ES-I3 (cell line): ENCODE measurements around the gene LDLRAD2.
"Not testable (repeated sequence)": the region's sequence is repeated elsewhere in the genome, so short reads cannot be mapped to it uniquely, and the experiment has no call there.

Source experiments
- H3K36me3 ChIP-seq: 2 replicates; pipeline ENCODE4 v1.6.1; 2013; ENCODE audit warnings: mild to moderate bottlenecking, low read length, control low read depth, moderate library complexity; ENCODE audit not compliant: insufficient read depth
- H3K4me1 ChIP-seq: 2 replicates; pipeline ENCODE4 v1.6.1; 2013; ENCODE audit warnings: mild to moderate bottlenecking, control low read depth, low read length; ENCODE audit not compliant: insufficient read depth
- H3K9ac ChIP-seq: 2 replicates; pipeline ENCODE4 v1.6.1; 2013; ENCODE audit warnings: low read depth, mild to moderate bottlenecking, low read length, moderate library complexity
- H3K9me3 ChIP-seq: 2 replicates; pipeline ENCODE4 v1.6.1; 2013; ENCODE audit warnings: mild to moderate bottlenecking, low read length, moderate library complexity; ENCODE audit not compliant: control insufficient read depth, insufficient read depth

Gene LDLRAD2, protein sequence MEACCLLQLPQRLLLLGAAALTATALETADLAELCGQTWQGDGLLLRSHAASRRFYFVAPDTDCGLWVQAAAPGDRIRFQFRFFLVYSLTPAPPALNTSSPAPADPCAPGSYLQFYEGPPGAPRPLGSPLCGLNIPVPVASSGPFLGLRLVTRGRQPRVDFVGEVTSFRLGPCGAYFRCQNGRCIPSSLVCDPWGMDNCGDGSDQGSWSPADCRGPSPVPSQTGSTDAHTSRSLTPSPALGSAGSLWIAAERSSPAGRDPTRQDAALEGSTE

DNA sequence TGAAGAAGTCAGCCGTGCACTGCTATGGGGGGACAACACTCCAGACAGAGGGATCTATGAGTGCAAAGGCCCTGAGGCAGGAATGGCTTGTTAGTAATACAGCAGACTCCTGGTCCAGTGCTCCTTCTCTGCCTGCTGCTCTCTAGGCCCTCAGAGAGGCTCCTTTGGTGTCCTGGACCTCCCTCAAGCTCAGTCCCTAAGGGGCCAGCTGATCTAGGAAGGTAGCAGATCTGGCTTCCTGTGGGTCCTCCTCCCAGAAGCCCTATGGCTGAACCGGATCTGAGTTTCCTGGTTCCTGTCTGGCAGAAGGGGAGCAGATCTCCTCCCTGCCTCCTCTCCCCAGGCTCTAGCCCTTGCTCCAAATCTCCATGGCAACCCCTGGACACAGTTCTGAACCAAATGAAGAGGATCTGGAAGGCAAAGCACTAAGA is at the start of gene LDLRAD2:
LDLRAD2 (plus strand) TSS at position 391 of the 431 bp plus-strand sequence. CDS start 187 bp downstream, outside the sequence.
- Histone ChIP-seq H3K9me3 (no peaks in the 10 kb centered on the region), H3K9ac (no peak within 1 kb of the TSS), H3K36me3 (no peaks in the 10 kb centered on the region), H3K4me1 (peaks cover 4% of the 10 kb centered on the region; the same call in 1 of the 2 replicates)

DNA sequence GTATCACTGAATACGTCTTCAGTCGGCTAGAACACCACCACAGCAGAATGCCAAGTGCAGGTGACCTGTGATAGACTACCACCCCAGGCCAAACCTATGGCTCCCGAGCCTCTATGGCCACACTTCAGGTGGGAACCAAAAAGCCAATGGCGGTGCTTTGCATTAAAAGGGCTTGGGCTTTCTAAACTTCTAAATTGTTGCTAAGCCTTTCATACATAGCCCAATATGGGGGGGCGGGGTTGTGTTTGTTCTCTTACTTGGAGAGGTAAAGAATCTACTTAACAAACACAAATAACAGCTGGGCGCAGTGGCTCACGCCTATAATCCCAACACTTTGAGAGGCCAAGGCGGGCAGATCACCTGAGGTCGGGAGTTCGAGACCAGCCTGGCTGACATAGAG is 48.8 kb upstream of the LDLRAD2 start:
- Histone ChIP-seq H3K36me3 (no peaks in the 10 kb centered on the region), H3K9me3 (no peaks in the 10 kb centered on the region), H3K4me1 (peaks cover 9% of the 10 kb centered on the region), H3K9ac (no peak overlapping the region)

DNA sequence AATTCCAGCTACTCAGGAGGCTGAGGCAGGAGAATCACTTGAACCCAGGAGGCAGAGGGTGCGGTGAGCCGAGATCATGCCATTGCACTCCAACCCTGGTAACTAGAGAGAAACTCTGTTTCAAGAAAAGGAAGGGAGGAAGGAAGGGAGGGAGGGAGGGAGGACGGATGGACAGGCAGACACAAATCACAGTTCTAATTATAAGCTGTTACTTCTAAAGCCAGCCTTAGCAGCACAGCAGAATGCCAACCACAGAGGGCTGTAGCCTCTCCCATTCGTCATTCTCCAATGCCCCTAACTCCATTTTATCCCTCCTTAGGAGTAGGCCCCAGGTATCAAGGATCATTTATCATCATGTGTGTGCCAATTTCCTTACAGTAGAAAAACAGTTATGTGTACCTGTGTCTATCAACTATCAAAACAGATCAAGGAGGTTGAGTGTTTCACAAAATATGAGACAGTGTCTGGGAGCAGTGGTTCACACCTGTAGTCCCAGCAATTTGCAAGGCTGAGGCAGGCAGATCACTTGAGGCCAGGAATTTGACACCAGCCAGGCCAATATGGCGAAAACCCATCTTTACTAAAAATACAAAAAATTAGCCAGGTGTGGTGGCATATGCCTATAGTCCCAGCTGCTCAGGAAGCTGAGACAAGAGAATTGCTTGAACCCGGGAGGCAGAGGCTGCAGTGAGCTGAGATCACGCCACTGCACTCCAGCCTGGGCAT is 48.2 kb upstream of the LDLRAD2 start:
- Histone ChIP-seq H3K36me3 (no peaks in the 10 kb centered on the region), H3K9ac (no peak overlapping the region), H3K4me1 (peaks cover 9% of the 10 kb centered on the region), H3K9me3 (no peaks in the 10 kb centered on the region)

DNA sequence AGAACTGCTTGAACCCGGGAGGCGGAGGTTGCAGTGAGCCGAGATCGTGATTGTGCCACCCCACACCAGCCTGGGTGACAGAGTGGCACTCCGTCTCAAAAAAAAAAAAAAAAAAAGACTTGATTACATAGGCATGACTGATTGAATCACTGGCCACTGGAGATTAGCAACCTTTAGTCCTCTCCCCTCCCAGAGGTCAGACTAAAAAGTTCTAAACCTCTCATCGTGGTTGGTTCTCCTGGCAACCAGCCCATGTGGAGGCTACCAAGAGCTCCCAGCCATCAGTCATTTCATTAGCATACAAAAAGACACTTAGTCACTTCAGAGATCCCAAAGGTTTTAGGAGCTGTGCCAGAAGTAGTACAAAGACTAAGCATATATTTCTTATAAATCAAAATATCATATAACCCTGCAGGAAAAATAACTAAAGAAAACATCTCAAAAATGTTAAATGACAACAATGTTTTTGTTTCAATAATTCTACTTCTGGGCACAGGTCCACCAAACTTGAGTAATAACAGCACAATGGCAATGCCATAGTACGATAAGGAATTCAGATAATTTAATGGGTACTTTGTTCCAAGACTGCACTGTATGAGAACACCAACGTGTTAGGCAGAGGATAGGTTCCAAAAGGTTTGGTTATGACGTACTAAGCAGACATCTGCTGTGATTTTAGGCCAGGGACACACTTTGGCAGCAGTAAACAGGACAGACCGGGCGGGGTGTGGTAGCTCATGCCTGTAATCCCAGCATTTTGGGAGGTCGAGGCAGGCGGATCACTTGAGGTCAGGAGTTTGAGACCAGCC is 47.2 kb upstream of the LDLRAD2 start:
- Histone ChIP-seq H3K9me3 (no peaks in the 10 kb centered on the region), H3K36me3 (no peaks in the 10 kb centered on the region), H3K4me1 (peaks cover 9% of the 10 kb centered on the region), H3K9ac (no peak overlapping the region; the same call in 1 of the 2 replicates)

DNA sequence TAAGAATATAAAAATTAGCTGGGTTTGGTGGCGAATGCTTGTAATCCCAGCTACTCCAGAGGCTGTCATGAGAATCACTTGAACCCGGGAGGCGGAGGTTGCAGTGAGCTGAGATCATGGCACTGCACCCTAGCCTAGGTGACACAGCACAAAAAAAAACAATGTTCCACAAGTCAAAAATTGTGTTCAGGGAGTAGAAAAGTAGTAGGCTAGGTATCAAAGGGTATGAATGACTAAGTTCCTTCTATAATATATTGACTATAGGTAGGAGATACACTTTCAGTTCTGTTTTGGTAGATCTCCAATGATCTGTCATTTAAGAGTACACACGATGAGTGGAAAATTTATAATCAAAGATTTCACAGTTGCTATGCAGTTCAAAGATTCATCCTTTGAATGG is 45.9 kb upstream of the LDLRAD2 start:
- H3K4me1 ChIP-seq: peaks cover 9% of the 10 kb centered on the region
- no peak overlapping the region for H3K9ac ChIP-seq
- no peaks in the 10 kb centered on the region for H3K36me3 ChIP-seq
- no peaks in the 10 kb centered on the region for H3K9me3 ChIP-seq

DNA sequence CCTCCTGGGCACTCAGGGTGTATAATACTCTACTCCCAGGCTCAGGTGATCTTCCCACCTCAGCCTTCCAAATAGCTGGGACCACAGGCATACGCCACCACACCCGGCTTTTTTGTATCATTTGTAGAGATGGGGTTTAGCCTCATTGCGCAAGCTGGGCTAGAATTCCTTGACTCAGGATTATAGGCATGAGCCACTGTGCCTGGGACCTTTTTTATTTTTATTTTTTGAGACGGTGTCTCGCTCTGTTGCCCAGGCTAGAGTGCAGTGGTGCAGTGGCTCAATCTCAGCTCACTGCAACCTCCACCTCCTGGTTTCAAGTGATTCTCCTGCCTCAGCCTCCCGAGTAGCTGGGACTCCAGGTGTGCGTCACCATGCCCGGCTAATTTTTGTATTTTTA is 45.0 kb upstream of the LDLRAD2 start:
- H3K9me3 ChIP-seq, H3K4me1 ChIP-seq, H3K9ac ChIP-seq, H3K36me3 ChIP-seq: not testable (repeated sequence)

DNA sequence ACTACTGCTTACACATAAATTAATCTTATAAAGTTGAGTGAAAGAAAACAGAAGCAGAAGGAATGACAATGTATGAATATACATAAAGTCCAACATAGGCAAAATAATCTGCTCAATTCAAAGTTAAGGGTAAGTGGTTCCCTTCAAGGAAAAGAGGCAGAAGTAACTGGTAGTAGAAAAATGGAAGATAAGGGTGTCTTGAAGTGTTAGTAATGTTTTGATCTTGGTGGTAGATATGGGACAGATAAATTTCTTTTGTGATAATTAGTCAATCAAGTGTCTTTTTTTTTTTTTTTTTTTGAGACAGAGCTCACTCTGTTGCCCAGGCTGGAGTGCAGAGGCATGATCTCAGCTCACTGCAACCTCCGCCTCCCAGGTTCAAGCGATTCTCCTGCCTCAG is 41.9 kb upstream of the LDLRAD2 start:
- H3K36me3 ChIP-seq: no peaks in the 10 kb centered on the region
- H3K9me3 ChIP-seq: no peaks in the 10 kb centered on the region
- H3K4me1 ChIP-seq: peaks cover 1% of the 10 kb centered on the region; the same call in 1 of the 2 replicates
- H3K9ac ChIP-seq: no peak overlapping the region

DNA sequence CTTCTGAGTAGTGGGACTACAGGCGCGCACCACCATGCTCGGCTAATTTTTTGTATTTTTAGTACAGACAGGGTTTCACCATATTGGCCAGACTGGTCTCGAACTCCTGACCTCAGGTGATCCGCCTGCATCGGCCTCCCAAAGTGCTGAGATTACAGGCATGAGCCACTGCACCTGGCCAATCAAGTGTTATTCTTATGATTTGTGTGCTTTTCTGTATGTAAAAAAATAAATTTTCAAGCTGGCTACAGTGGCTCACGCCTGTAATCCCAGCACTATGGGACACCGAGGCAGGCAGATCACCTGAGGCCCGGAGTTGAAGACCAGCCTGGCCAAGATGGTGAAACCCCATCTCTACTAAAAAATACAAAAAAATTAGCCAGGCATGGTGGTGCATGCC is 41.5 kb upstream of the LDLRAD2 start:
- H3K36me3 ChIP-seq, H3K4me1 ChIP-seq, H3K9ac ChIP-seq, H3K9me3 ChIP-seq: not testable (repeated sequence)

DNA sequence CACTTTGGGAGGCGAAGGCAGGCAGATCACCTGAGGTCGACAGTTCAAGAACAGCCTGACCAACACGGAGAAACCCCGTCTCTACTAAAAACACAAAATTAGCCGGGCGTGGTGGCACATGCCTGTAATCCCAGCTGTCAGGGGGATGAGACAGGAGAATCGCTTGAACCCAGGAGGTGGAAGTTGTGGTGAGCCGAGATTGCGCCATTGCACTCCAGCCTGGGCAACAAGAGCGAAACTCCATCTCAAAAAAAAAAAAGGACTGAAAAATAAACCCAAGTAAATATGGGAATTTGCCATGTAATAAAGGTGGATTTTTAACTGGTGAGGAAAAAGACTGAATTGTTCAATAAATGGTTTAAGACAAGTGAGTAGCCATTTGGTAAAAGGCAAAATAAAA is 40.4 kb upstream of the LDLRAD2 start:
- H3K36me3 ChIP-seq, H3K9me3 ChIP-seq, H3K4me1 ChIP-seq, H3K9ac ChIP-seq: not testable (repeated sequence)

DNA sequence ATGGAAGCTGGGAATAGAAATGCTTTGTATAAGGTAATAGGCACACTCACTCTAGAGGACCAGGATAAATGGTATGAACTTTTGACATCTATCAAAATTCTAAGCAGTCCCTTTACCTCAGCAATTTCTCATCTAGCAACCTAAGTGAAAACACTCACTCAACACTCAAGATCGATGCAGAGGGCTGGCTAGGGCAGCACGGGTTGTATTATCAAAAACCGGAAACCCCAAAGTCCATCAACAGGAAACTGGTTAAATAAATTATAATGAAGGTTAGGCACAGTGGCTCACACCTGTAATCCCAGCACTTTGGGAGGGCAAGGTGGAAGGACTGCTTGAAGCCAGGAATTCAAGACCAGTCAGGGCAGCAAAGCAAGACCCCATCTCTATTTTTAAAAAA is 38.5 kb upstream of the LDLRAD2 start:
- no peak overlapping the region for H3K9ac ChIP-seq

DNA sequence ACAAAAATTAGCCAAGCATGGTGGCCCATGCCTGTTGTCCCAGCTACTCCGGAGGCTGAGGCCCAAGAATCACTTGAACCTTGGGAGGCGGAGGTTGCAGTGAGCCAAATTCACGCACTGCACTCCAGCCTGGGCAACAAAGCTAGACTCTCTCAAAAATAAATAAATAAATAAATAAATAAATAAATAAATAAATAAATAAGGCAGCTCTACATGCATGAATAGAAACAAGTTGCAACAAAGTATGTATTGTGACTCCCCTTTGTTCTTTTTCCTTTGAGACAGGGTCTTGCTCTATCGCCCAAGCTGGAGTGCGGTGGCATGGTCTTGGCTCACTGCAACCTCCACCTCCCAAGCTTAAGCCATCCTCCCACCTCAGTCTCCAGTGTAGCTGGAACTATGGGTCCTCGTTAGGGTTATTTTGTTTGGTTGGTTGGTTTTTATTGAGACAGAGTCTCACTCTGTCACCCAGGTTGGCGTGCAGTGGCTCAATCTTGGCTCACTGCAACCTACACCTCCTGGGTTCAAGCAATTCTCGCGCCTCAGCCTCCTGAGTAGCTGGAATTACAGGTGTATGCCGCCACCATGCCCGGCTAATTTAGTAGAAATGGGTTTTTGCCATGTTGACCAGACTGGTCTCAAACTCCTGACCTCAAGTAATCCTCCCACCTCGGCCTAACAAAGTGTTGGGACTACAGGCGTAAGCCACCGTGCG is 37.1 kb upstream of the LDLRAD2 start:
- Histone ChIP-seq H3K36me3 (no peaks in the 10 kb centered on the region), H3K9me3 (no peaks in the 10 kb centered on the region), H3K4me1 (no peaks in the 10 kb centered on the region; the same call in 1 of the 2 replicates), H3K9ac (no peak overlapping the region)

More for the DNA sequence above, 38.5 kb upstream of the LDLRAD2 start:
- Histone ChIP-seq H3K4me1 (no peaks in the 10 kb centered on the region; the same call in 1 of the 2 replicates), H3K36me3 (no peaks in the 10 kb centered on the region), H3K9me3 (no peaks in the 10 kb centered on the region)

DNA sequence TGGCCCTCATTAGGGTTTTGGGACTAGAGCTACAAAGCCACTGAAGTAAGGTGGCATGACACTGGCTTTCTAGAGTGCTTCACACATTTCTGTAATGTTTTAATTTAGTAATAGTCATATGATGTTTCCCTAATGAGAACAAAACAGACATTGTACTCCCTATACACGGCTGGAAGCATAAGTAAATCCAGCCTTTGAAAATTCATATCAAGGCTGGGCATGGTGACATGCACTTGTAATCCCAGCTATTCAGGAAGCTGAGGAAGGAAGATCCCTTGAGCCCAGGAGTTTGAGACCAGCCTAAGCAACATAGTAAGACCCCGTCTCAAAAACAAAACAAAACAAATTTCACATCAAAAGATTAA is 36.5 kb upstream of the LDLRAD2 start:
- no peak overlapping the region for H3K9ac ChIP-seq

DNA sequence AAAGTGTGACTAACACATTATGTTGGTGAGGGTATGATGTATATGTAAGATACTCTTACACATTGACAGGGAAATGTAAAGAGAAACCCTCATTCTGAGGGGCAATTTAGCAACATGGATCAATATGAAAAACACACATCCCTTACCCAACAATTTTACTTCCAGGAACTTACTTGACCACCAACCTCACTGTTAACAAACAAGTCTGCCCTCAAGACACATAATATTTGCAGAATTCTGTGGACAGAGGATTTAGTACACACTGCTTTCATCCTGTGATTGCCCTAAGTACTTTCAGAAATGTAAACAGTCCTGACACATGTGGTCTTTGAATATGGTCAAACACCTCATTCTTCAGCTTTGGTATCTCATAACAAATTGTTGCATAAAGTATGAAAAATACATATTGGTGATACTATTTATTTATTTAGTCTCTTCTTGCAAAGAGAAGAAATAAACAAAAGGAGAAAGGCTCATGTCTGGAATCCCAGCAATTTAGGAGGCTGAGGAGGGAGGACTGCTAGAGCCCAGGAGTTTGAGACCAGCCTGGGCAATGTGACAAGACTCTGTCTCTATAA is 36.0 kb upstream of the LDLRAD2 start:
- no peaks in the 10 kb centered on the region for H3K36me3 ChIP-seq
- no peaks in the 10 kb centered on the region; the same call in 1 of the 2 replicates for H3K4me1 ChIP-seq
- H3K9ac ChIP-seq: no peak overlapping the region
- no peaks in the 10 kb centered on the region for H3K9me3 ChIP-seq

More for the DNA sequence above, 36.5 kb upstream of the LDLRAD2 start:
- no peaks in the 10 kb centered on the region; the same call in 1 of the 2 replicates for H3K4me1 ChIP-seq
- no peaks in the 10 kb centered on the region for H3K9me3 ChIP-seq
- no peaks in the 10 kb centered on the region for H3K36me3 ChIP-seq

DNA sequence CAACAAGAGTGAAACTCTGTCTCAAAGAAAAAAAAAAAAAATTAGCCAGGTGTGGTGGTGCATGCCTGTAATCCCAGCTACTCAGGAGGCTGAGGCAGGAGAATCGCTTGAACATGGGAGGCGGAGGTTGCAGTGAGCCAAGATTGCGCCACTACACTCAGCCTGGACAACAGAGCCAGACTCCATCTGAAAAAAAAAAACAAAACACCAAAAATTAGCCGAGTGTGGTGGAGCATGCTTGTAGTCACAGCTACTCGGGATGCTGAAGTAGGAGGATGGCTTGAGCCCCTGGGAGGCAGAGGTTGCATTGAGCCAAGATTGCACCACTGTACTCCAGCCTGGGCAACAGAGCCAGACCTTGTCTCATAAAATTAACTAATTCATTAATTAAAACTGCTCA is 35.1 kb upstream of the LDLRAD2 start:
- H3K4me1 ChIP-seq, H3K9ac ChIP-seq, H3K36me3 ChIP-seq, H3K9me3 ChIP-seq: not testable (repeated sequence)
